Transverse colon (tissue), 4 donors: ENCODE measurements around the gene COL23A1.

ENCODE experiments used
- CTCF ChIP-seq, 5 experiments: fragments of 200-600 bp in 3 of 5; fragments of 450-650 bp in 2 of 5; sonication (generic) in 3 of 5; IDR thresholded peaks; 1 replicate in 2 of 5; 2 replicates in 3 of 5; pipeline ENCODE4 v1.5.1; 2016 to 2017; ENCODE audit warnings: antibody characterized with exemption in 5 of 5, inconsistent platforms in 3 of 5, mild to moderate bottlenecking in 2 of 5, moderate library complexity in 1 of 5
- EP300 ChIP-seq: sonication (generic); formaldehyde crosslinking; IDR thresholded peaks from one replicate; pipeline ENCODE4 v1.6.1; 2017; ENCODE audit warnings: antibody characterized with exemption, low read depth
- POLR2A ChIP-seq: fragments of 450-650 bp; IDR thresholded peaks from one replicate; pipeline ENCODE4 v1.6.1; 2016; ENCODE audit warnings: antibody characterized with exemption, mild to moderate bottlenecking, moderate library complexity
- POLR2AphosphoS5 ChIP-seq, 3 donors: sonication (generic); formaldehyde crosslinking; IDR thresholded peaks; one replicate each; pipeline ENCODE4 v1.6.1; 2016; ENCODE audit warnings: antibody characterized with exemption in 3 of 3

- no peak for TF ChIP-seq EP300
- TF ChIP-seq CTCF (IDR thresholded peaks at IDR 0.05): no peak
- TF ChIP-seq POLR2AphosphoS5 (IDR thresholded peaks at IDR 0.05): no peak
- TF ChIP-seq POLR2A: no peak
Measured at GRCh38 chr5:178394074-178394473, 196.1 kb downstream of the COL23A1 start.
